GM19193 (cell line): ENCODE results near the gene HTR2A.

Experiments
- POLR2A ChIP-seq: IDR thresholded peaks from 4 replicates; pipeline ENCODE4 v1.6.1; 2011; ENCODE audit not compliant: insufficient read depth, insufficient read length; ENCODE audit errors: extremely low read depth

The HTR2A gene

DNA sequence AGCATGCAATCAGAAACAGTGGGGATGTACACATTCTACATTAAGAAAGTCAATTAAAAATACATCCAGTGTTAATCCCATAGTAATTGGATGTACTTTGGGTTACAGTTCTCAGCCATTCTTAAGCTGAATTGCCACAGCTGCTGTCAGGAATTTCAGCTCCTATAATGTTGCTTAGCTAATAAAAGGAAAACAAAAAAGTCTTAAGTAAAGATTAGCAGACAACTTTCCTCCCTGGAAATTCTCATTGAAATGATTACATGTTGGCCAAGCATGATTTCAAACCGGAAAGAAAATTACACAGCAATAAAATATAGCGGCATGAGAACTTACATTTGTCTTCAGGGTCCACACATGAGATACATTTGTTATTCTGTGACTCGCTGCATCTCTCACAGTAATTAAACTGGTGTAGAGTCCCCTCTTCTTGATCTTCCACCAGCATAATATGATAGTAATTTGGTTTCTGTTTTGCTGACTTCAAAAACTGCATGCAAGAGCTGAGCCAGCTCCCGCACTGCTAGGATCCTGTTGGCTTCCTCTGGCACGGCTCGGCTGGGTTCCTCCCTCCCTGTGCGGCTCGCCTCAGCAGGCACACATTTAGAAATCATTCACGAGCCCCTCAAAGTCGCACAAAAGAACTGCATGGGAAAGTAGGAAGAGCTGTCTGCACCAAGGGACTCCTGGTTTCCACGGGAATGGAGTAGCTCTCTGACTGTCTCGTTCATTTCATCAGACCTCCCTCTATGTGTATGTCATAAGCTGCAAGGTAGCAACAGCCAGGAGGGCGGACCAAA, at the start of gene HTR2A:
Gene HTR2A, minus strand, starts transcription at position 713 of the 797 bp plus-strand sequence. CDS start 1,147 bp downstream, outside the sequence.
- TF ChIP-seq POLR2A = no peak

DNA sequence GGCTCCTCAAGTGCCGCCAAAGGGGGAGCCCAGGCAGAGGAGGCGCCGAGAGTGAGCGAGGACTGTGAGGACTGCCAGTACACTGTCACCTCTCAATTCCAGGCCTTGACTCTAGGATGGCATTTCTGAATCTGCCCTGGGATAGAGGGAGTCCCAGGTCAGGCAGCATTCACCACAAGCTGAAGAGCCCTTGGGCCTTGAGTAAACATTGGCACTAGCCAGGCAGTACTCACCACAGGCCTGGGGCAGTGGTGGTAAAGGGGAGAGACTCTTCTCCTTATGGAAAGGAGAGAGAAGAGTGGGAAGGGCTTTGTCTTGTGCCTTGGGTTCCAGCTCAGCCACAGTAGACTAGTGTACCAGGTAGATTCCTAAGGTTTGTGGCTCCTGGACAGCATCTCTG, 39.7 kb upstream of the HTR2A start:
- TF ChIP-seq POLR2A = no peak

DNA sequence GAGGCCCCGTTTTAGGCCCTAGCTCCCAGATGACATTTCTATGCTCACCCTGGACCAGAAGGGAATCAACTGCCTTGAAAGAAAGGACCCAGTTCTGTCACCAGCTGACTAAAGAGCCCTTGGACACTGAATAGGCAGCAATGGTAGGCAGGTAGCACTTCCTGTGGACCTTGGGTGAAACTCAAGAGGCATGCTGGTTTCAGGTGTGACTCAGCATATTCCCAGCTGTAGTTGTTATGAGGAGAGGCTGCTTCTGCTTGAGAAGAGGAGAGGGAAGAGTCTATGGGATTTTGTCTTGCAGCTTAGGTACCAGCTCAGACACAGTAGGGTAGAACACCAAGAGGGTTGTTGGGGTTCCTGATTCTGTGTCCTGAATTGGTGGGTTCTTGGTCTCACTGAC, 37.9 kb upstream of the HTR2A start:
- no peak for TF ChIP-seq POLR2A

DNA sequence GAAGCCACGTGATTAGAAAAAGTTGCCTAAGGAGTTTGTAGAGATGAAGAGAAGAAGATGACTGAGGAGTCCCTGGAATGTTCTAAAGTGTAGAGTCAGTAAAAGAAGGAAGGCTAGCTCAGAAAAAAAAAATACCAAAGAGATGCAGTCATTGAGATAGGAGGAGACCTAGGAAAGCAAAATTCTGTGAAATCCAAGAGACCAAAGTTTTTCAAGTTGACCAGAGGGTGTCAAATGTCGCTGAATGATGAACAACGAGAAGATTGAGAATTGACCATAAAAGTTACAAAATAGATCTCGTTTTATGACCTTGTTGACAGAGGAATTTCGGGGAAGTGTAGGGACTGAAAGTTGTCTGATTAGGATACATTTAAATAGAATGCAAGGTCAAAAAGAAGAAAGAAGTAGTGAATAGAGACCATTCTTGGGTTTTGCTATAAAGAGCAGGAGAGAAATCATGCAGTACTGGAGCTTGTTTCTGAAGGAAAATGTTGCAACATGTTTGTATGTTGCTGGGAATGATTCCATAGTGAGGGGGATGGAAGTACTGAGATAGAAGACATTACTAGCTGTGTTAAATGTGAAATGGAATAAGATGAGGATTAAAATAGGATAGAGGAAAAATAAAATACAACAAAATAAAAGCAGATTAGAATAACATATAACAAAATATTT, 30.2 kb upstream of the HTR2A start:
- no peak for TF ChIP-seq POLR2A

DNA sequence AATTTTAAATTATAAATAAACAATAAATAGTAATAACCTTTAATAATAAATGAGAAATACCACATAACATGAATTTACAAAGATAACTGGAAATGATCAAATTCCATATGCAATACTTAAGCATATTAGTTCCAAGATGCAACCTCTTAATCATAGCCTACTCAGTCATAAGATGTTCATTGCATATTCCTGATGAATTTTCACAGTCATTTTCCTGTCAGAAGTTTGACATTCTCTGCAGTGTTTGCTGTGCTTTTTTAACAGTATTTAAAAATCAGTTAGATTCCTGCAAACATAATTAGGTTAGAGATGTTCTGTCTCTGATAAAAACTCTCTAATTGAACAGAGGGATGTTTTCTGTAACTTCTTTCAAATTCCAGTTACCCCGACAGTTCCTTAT, 28.6 kb upstream of the HTR2A start:
- TF ChIP-seq POLR2A = no peak

DNA sequence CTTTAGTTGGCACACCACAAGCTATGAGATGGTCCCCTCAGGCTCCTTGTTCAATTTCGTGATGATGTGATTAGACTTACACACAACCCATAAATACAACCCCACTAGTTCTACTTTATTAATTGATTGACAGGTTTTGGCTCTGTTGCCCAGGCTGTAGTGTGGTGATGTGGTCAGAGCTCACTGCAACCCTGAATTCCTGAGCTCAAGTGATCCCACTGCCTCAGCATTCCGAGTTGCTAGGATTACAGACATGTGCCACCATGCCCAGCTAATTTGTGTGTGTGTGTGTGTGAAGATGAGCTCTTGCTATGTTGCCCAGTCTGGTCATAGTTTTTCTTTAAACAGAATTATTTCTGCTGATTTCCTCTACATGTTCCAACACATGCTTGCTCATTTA, 17.5 kb upstream of the HTR2A start:
- TF ChIP-seq POLR2A = no peak

DNA sequence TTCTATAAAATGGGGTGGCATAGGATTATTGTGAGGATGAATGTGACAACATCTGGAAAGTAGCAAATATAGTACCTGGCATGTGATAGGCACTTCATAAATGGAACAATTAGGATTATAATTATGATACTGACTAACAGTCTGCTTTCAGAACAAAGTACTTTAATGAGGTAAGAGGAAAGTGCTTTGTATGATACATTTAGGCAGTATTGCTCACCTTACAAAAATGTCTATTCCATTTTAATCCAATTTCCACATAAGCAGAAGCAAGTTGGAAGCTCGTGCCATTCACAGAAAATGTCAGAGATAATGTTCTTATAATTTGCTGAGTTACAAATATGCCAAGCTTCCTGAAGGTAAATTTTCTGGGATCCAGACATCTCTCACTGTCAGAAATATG, 16.9 kb upstream of the HTR2A start:
- TF ChIP-seq POLR2A = no peak

DNA sequence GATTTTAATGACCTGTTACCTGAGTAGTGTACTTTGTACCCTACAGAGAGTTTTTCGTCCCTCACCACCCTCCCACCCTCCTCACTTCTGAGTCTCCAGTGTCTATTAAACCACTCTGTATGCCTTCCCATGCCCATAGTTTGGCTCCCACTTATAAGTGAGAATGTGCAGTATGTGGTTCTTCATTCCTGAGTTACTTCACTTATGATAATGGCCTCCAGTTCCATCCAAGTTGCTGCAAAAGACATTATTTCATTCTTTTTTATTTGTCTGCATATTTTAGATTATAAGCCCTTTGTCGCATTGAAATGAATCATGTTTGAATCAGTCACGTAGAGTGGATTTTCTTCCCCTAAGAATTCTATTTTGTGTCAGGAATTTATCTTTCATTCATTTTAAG, 12.2 kb upstream of the HTR2A start:
- TF ChIP-seq POLR2A = no peak

DNA sequence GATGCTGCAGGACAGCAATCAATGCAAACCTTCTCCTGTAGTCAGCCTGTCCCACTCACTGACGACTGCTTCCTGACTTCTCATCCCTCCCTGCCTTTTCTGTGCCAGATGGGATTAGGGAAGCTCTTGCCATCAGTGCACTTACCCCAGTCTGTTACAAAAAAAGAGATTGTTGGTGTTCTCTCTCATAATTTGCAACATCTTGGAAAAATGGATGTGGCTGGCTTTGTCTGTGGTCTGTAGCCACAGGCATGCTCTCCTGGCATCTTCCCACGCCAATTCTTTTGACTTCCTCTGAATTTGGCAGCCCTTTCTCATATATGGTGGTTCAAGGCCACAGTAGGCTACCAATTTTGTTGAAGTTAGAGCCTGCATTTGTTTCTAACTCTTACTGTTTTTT, 11.6 kb upstream of the HTR2A start:
- TF ChIP-seq POLR2A = no peak

DNA sequence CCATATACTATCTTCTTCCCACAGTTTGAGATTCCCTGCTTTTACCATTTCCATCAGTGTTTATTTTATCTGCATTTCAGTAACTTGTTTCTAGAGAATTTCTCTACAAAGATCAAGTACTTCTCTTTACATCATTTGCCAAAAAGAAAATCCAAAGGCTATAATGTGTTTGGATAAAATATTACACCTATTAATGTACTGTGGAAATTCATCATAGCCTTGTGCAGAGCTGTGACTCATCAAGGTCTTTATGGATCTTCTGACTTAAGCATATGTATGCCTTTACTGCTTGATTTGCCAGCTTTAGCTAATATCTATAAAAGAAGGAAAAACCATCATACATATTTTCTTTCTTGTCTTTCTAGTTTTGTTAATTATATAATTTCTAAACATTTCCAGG, 9.6 kb upstream of the HTR2A start:
- no peak for TF ChIP-seq POLR2A

DNA sequence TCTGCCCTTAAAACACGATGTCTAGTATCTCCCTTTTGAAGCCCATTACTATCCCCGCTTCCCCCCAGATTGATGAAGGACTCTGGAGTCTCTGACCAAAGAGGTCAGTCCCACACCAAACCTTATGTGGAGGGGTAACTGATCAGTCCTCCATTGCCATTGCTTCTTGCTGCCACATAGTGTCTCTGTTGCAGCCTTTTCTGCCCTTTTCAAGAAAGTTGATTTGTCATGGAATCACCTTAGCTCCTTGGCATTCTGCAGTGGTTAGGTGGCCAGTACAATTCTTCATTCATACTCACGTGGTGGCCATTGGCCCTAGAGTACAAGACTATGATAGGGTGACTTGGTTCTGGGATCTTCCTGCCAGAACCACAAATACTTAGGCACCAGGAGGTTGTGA, 8.4 kb upstream of the HTR2A start:
- TF ChIP-seq POLR2A = no peak

DNA sequence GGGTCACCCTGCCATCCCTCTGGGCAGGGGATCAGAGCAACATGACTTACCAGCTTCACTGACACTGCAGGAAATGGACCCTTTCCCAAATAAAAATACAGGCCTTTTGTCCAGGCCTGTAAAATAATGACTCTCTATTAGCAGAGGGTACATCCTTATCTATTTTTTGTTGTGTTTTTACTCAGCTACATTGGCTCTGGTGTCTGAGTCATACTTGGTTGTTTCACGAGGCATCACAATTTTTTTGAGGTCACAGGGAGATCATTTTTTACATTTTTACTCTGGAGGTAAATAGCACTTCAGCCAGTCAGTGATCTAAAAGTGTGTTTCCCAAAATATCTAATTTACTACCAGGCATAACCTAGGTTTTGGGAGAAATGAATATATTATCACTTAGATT, 6.9 kb upstream of the HTR2A start:
- no peak for TF ChIP-seq POLR2A

DNA sequence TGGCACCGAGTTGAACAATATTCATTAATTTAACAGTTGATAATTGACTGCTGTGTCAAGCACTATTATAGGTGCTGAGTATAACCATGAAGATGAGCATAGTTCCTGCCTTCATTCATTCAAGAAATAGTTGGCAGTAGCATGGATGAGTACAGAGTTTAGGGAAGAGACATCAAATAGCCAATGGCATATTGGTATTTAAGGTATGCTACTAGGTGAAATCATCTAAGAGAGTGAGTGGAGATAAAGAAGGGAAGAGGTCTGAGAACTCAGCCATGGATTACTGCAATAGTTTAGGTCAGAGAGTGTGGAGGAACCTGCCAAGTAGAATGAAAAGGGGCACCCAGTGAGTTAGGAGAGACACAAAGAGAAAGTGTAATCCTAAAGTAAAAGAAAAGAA, 4.9 kb upstream of the HTR2A start:
- TF ChIP-seq POLR2A = no peak

DNA sequence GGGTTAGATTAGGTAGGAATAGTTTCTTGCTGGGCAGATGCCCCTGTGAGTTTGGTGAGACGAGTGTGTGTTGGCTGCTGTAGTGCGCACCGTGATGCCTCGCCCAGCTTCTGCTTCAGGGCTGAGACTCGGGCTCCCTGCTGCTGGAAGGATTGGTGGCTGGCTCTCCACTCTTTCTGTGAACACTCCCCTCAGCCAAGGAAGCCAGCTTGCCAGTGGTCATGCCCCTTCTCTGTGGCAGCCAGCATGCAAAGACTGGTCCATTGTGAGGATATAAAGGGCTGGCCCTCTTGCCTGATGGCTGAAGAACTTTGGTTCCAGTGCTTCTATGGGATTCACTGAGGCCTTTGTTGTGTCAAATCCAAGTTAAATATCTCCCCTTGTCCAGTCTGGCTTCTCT, 2.9 kb upstream of the HTR2A start:
- no peak for TF ChIP-seq POLR2A

DNA sequence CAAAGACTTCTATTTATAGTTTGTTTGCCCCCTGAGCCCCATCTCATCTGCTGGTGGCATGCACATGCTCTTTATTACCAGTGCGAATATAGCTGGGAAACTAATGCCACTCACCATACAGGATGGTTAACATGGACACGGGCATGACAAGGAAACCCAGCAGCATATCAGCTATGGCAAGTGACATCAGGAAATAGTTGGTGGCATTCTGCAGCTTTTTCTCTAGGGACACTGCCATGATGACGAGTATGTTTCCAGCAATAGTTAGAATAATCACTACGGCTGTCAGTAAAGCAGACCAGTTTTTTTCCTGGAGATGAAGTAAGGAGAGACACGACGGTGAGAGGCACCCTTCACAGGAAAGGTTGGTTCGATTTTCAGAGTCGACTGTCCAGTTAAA, 1.5 kb downstream of the HTR2A start:
- no peak for TF ChIP-seq POLR2A

DNA sequence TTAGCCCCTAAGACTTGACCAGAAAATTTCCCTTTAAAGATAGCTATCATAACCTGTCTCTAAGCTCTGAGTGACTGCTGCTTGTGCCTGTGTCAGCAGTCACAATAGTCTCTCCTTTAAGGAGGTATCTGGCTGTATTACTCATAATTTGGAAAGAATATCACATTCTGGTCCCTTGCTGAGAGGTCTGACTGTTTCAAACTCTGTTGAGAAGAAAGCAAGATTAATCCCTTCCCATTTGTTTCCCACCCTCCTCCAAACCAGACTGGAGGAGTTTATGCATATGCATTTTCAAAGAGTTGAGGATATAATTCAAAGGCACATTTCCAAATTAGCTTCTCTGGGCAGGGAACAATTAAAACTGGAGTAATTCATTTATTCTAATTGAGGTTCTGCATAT, 2.3 kb downstream of the HTR2A start:
- TF ChIP-seq POLR2A = no peak
